ENCODE data around the gene AFF3.
"Not testable (repeated sequence)": the region's sequence is repeated elsewhere in the genome, so short reads cannot be mapped to it uniquely, and the experiment has no call there.

The AFF3 gene

DNA sequence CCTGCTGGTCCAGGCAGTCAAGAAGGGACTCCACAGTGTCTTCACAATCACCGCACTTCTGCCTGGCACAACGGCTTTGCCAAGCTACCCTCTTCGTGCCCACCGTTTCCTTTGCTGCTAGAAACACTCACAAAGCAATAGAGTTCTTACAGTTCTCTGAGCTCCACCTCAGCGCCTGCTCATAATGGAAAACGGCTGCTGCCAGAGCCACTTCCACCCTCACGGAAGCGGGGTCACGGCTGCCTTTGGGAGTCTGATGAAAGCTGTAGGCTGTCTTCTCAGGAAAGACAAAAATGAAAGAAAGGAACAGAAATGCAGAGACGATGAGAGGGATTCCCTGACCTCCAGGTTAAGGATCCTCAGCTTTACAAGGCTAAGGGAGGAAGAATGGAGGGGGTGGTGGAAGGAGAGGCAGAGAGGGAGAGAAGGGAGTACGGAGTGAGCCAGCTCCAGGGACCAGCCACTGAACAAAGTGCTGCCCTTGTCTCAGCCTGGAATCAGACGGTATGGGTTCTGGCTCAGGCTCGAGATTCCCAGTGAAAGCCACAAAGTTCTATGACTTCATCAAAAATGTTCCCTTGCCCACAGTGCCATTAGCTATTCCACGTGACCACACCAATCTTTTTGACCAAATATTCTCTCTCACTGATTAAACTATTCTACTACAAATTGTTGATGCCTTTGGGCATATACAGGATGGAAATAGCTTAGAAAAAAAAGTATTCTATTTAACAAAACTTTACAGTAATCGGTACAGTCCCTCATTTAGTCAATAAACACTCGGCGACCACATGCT is 58.8 kb downstream of the AFF3 start:
- not testable (repeated sequence) for H3K4me3 ChIP-seq (ENCODE audit: low read length); DNase-seq (ENCODE audit: low read depth, low spot score)

GRCh38 chr2:100082302-100082978 is 60.0 kb downstream of the AFF3 start:
- DNase-seq (ENCODE audit: low read depth, low spot score); H3K4me3 ChIP-seq (ENCODE audit: low read length): not testable (repeated sequence)

GRCh38 chr2:100077935-100078334 is 64.5 kb downstream of the AFF3 start:
- H3K4me3 ChIP-seq (ENCODE audit: low read length): no peak overlapping the region
- DNase-seq (ENCODE audit: low read depth, low spot score): no peak

DNA sequence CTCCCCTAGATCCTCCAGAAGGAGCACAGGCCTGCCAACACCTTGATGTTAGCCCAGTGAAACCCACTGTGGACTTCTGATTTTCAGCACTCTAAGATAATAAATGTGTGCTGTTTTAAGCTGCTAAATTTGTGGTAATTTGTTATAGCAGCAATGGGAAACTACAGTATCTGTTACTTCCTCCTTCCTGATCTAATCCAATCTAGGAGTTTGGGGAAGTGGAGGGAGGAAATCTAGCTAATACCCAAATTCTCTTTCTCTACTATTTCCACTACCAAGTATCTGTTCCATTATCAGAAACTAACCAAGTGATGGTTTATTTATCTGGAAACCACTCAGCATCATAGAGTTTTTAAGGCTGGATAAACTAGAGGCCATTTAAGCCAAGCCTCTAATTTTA is 64.9 kb downstream of the AFF3 start:
- no peak overlapping the region for H3K4me3 ChIP-seq (ENCODE audit: low read length)
- no peak for DNase-seq (ENCODE audit: low read depth, low spot score)

DNA sequence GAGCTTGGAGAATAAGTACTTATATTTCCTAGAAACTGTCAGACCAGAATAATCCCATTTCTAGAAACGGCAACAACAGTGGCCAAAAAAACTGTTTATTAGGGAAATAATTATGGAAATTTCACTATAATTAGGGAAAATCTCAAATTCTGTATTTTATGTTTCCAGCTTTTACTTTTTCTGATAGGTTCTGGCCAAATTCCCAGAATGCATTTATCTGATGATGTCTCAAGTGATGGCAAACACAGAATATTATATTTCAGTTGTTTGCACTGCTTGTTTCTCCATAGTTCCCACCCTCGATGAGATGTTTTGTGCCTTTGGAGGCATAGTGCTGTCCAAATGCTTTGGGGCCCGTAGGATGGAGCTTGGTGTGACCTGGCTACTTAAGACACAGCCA is 66.9 kb downstream of the AFF3 start:
- no peak for DNase-seq (ENCODE audit: low read depth, low spot score)
- H3K4me3 ChIP-seq (ENCODE audit: low read length): no peak overlapping the region

DNA sequence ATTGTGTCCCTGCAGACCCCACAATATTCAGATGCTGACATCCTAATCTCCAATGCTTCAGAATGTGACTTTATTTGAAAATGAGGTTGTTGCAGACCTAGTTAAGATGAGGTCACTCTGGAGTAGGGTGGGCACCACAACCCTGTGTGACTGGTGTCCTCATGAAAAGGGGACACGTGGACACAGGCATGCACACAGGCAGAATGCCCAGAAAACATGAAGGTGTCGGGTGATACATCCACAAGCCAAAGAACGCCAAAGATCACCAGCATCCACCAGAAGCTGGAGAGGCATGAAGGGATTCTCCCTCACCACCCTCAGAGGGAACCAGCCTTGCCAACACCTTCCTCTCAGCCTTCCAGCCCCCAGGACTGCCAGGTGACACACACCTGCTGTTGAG is 69.3 kb downstream of the AFF3 start:
- no peak overlapping the region for H3K4me3 ChIP-seq (ENCODE audit: low read length)
- no peak for DNase-seq (ENCODE audit: low read depth, low spot score)

DNA sequence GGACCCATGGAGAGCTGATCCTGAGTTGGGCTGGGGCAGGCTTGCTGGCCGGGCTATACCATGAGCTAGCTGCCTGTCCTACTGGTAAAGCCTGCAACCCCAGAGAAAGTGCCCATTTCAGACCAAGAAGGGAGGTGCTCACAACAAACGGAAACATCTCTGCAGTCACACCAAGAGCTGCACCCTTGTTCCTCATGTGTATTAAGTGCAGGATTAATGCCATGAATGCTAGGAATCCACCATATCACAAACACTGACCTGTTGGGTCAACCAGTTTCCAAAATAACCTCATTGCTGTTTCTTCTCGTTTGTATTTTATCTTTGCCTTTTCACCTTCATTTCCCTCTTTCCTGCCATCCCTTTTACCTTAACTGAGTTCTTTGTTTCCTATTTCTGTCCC is 69.9 kb downstream of the AFF3 start:
- DNase-seq (ENCODE audit: low read depth, low spot score): no peak
- H3K4me3 ChIP-seq (ENCODE audit: low read length): no peak overlapping the region

- peak; percentile 79 for DNase-seq (ENCODE audit: low read depth, low spot score)
- H3K4me3 ChIP-seq (ENCODE audit: low read length): peak overlapping the region; percentile 35
These were observed 70.9 kb downstream of the AFF3 start for GRCh38 chr2:100071335-100072043.

DNA sequence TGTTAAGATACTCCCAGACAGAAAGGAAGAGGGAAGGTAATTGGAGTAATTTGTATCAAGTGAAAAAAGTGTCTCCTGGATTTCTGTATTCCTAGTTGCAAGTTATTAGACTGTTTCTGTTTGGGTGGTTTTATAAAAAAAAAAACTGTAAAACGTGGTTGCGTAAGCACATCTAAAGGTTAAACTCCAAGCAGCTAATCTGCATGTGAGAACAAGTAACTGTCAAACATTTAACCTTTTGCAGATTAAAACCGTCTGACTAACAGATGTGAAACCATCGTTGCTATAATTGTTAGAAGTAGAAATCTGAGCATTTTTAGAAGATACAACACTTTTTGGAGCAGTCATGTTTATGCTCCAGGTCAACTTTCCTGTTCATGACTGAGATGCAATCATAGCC is 72.3 kb downstream of the AFF3 start:
- DNase-seq (ENCODE audit: low read depth, low spot score): peak; percentile 78
- no peak overlapping the region for H3K4me3 ChIP-seq (ENCODE audit: low read length)

DNA sequence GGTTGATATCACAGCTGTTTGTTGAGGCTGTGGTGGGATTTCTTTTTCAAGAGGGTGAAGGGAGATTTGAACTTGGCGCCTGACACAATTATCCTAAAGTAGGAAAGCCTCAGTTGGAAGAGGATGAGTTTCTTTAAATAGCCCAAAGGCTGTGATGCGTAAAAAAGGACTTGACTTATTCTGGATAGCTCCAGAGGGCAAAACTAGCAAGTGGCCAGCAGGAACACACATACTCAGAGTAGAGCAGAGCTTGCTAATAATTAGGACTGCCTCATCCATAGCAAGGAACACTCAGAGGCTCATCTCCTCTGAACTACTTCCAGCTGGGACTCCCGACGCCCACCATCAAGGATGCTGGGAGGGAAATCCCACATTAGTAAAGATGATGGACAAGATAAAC is 74.0 kb downstream of the AFF3 start:
- H3K4me3 ChIP-seq (ENCODE audit: low read length): no peak overlapping the region
- DNase-seq (ENCODE audit: low read depth, low spot score): no peak

GRCh38 chr2:100067784-100068183 is 74.6 kb downstream of the AFF3 start:
- no peak for DNase-seq (ENCODE audit: low read depth, low spot score)
- H3K4me3 ChIP-seq (ENCODE audit: low read length): no peak overlapping the region

DNA sequence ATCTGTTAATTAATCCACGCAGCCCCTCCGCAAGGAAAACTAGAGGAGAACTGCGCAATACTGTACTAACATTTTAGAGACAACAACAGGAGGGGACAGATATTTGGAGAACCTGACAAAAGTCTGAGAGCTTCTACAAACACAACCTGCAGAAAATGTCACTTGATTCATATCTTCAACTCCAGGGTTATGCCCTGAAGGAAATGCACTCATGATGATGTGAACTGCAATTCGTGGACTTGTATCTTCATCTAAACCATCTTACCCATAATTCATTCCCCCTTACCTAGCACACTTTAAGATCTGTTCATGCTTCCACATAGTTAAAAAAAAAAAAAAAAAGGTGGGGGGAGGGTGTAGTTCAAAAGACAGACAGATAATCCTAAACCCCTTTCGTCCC is 75.5 kb downstream of the AFF3 start:
- no peak overlapping the region for H3K4me3 ChIP-seq (ENCODE audit: low read length)
- DNase-seq (ENCODE audit: low read depth, low spot score): no peak

DNA sequence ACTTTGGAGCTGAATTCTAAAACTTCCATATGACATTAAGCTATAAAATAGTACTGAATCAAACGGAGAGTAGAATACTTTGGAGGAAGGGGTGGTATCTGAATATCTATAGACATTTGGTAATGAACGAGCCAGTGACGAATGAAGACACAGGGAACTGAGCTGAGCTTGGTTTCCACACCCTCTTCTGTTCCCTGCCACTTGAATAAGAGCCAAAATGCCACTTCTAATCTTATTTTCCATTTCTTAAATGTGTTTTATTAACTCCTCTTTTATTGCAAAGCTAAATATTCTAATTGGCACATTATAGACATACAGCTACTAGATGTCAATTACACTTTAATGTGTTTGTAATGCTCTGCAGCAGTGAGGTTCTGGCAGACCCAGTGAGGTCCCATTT is 76.1 kb downstream of the AFF3 start:
- no peak for DNase-seq (ENCODE audit: low read depth, low spot score)
- no peak overlapping the region for H3K4me3 ChIP-seq (ENCODE audit: low read length)

GRCh38 chr2:100064592-100065428 is 77.6 kb downstream of the AFF3 start:
- no peak for DNase-seq (ENCODE audit: low read depth, low spot score)
- no peak overlapping the region for H3K4me3 ChIP-seq (ENCODE audit: low read length)

- no peak for DNase-seq (ENCODE audit: low read depth, low spot score)
- H3K4me3 ChIP-seq (ENCODE audit: low read length): no peak overlapping the region
These were observed 78.2 kb downstream of the AFF3 start for GRCh38 chr2:100064165-100064564.

DNA sequence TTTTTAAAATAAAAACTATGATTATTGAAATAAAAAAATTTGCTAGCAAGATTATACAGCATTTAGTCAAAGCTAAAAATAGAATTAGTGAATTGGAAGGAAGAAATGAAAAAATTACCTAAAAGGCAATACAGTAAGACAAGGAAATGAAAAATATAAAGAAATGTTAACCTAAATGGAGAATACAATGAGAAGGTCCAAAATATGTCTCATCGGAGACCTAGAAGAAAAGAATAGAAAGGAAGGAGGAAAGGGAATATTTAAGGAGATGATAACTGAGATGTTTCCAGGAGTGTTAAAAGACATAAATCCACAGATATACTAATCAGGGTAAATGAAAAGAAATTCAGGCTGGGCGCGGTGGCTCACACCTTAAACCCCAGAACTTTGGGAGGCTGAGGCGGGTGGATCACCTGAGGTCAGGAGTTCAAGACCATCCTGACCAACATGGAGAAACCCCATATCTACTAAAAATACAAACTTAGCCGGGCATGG is 78.9 kb downstream of the AFF3 start:
- no peak overlapping the region for H3K4me3 ChIP-seq (ENCODE audit: low read length)

DNA sequence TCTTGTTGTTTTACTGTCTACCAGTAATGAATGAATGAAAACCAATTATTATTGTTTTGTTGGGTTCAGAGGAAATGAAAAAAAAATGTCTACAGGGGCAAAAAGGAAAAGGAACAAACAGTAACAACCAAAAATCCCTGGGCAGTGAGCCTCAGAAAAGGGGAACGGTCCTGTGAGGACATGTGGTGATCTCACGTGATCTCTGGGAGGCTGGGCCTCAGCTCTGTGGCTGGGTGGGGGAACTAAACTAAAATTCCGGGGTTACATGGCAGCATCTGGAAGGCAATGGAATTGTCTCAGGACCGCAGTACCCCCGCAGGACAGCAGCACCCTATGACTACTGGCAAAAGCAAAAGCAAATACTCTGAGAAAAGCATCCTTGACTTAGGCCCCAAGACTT is 80.1 kb downstream of the AFF3 start:
- DNase-seq (ENCODE audit: low read depth, low spot score): no peak
- H3K4me3 ChIP-seq (ENCODE audit: low read length): no peak overlapping the region

More for the DNA sequence above, 78.9 kb downstream of the AFF3 start:
- no peak for DNase-seq (ENCODE audit: low read depth, low spot score)

DNA sequence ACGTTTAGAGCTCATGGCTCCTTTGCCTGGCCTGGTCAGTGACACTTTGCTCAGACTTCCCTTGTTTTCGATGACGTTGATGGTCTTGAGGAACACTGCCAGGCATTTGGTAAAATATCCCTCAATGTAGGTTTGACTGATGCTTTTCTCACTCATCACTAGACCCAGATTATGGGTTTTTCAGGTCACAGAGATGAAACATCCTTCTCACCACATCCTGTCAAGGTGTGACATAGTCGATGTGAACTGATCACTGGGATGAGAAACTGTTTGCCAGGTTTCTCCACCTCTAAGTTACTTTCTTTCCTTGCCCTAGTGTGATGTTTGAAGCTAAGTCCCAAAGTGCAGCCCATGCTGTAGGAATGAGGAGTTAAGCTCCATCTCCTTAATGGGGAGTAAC is 81.5 kb downstream of the AFF3 start:
- DNase-seq (ENCODE audit: low read depth, low spot score): peak; percentile 82
- no peak overlapping the region for H3K4me3 ChIP-seq (ENCODE audit: low read length)

- no peak overlapping the region for H3K4me3 ChIP-seq (ENCODE audit: low read length)
- DNase-seq (ENCODE audit: low read depth, low spot score): no peak
These were observed 82.8 kb downstream of the AFF3 start for GRCh38 chr2:100059638-100060037.
